H9 (cell line): ENCODE measurements around the gene GPLD1. TPM values are rescaled to one million over a fixed set of nuclear protein-coding genes. Genes with fewer than 3 reads are reported as not detected.

Experiments used
- DNase-seq: peaks from one replicate; pipeline ENCODE4 v3.0.0-alpha.2; 2017
- H2AFZ ChIP-seq: one replicate; pipeline ENCODE4 v1.6.1; 2013; ENCODE audit warnings: mild to moderate bottlenecking, low read length, control low read depth, moderate library complexity
- H2AK5ac ChIP-seq: 2 replicates; pipeline ENCODE4 v1.6.1; 2013; ENCODE audit warnings: low read length, control low read depth, mixed read lengths; ENCODE audit not compliant: insufficient read length
- H2BK120ac ChIP-seq: one replicate; pipeline ENCODE4 v1.6.1; 2013; ENCODE audit warnings: low read depth, mild to moderate bottlenecking, low read length, control low read depth, inconsistent platforms; ENCODE audit not compliant: poor library complexity, severe bottlenecking
- H2BK12ac ChIP-seq: 2 replicates; pipeline ENCODE4 v1.6.1; 2013; ENCODE audit warnings: low read length, control low read depth, mixed read lengths, low read depth; ENCODE audit not compliant: insufficient read length
- H2BK15ac ChIP-seq: 2 replicates; pipeline ENCODE4 v1.6.1; 2013; ENCODE audit warnings: low read depth, low read length, control low read depth
- H2BK20ac ChIP-seq: one replicate; pipeline ENCODE4 v1.6.1; 2013; ENCODE audit warnings: low read depth, mild to moderate bottlenecking, low read length, control low read depth, inconsistent platforms; ENCODE audit not compliant: poor library complexity, severe bottlenecking
- H2BK5ac ChIP-seq: 2 replicates; pipeline ENCODE4 v1.6.1; 2013; ENCODE audit warnings: low read length, control low read depth, mixed read lengths; ENCODE audit not compliant: insufficient read length
- H3K14ac ChIP-seq: 2 replicates; pipeline ENCODE4 v1.6.1; 2013; ENCODE audit warnings: low read length, control low read depth; ENCODE audit not compliant: insufficient read depth
- H3K18ac ChIP-seq: 2 replicates; pipeline ENCODE4 v1.6.1; 2013; ENCODE audit warnings: low read depth, mild to moderate bottlenecking, mixed read lengths, low read length, control low read depth; ENCODE audit not compliant: insufficient read length
- H3K23ac ChIP-seq: 2 replicates; pipeline ENCODE4 v1.6.1; 2013; ENCODE audit warnings: low read length, control low read depth, mixed read lengths, low read depth; ENCODE audit not compliant: insufficient read length
- H3K23me2 ChIP-seq: 2 replicates; pipeline ENCODE4 v1.6.1; 2013; ENCODE audit warnings: low read depth, mild to moderate bottlenecking, mixed read lengths, low read length, control low read depth; ENCODE audit not compliant: insufficient read length, poor library complexity, severe bottlenecking
- H3K27ac ChIP-seq: 2 replicates; pipeline ENCODE4 v1.5.1; 2013; ENCODE audit warnings: low read length, control low read depth, mixed read lengths, low read depth; ENCODE audit not compliant: insufficient read length
- H3K27me3 ChIP-seq: 2 replicates; pipeline ENCODE4 v1.6.1; 2013; ENCODE audit warnings: low read length, control low read depth, inconsistent platforms; ENCODE audit not compliant: insufficient read depth
- H3K4ac ChIP-seq: 2 replicates; pipeline ENCODE4 v1.6.1; 2013; ENCODE audit warnings: low read depth, mild to moderate bottlenecking, control low read depth, inconsistent platforms, low read length, moderate library complexity
- H3K4me1 ChIP-seq: 2 replicates; pipeline ENCODE4 v1.6.1; 2013; ENCODE audit warnings: low read length, control low read depth, inconsistent platforms; ENCODE audit not compliant: insufficient read depth
- H3K4me2 ChIP-seq: 2 replicates; pipeline ENCODE4 v1.6.1; 2013; ENCODE audit warnings: low read length, control low read depth, mixed read lengths; ENCODE audit not compliant: insufficient read length, insufficient read depth
- H3K56ac ChIP-seq: 2 replicates; pipeline ENCODE4 v1.6.1; 2013; ENCODE audit warnings: low read depth, mild to moderate bottlenecking, mixed read lengths, low read length, control low read depth; ENCODE audit not compliant: insufficient read length
- H3K79me1 ChIP-seq: 2 replicates; pipeline ENCODE4 v1.6.1; 2013; ENCODE audit warnings: low read depth, mild to moderate bottlenecking, moderate library complexity, low read length, control low read depth, inconsistent platforms; ENCODE audit not compliant: insufficient read depth, poor library complexity, severe bottlenecking
- H3K79me2 ChIP-seq: 2 replicates; pipeline ENCODE4 v1.6.1; 2013; ENCODE audit warnings: low read length, control low read depth, inconsistent platforms; ENCODE audit not compliant: insufficient read depth
- H3K9ac ChIP-seq: 2 replicates; pipeline ENCODE4 v1.6.1; 2013; ENCODE audit warnings: low read length, control low read depth, mixed read lengths; ENCODE audit not compliant: insufficient read length; ENCODE audit errors: extremely low read depth
- H3K9me3 ChIP-seq: one replicate; pipeline ENCODE4 v1.6.1; 2013; ENCODE audit warnings: low read depth, low read length, inconsistent platforms; ENCODE audit not compliant: control insufficient read depth
- H3T11ph ChIP-seq: one replicate; pipeline ENCODE4 v1.6.1; 2013; ENCODE audit warnings: mild to moderate bottlenecking, low read length, control low read depth, inconsistent platforms
- H4K20me1 ChIP-seq: one replicate; pipeline ENCODE4 v1.6.1; 2013; ENCODE audit not compliant: control insufficient read depth, insufficient read length, insufficient read depth
- H4K5ac ChIP-seq: 2 replicates; pipeline ENCODE4 v1.6.1; 2013; ENCODE audit warnings: low read depth, mild to moderate bottlenecking, mixed read lengths, low read length, control low read depth; ENCODE audit not compliant: insufficient read length
- H4K8ac ChIP-seq: replicated peaks from 2 replicates; pipeline ENCODE4 v1.6.1; 2013; ENCODE audit warnings: low read length, control low read depth, mixed read lengths, low read depth; ENCODE audit not compliant: insufficient read length
- H4K91ac ChIP-seq: 2 replicates; pipeline ENCODE4 v1.6.1; 2013; ENCODE audit warnings: low read depth, mild to moderate bottlenecking, moderate library complexity, mixed read lengths, low read length, control low read depth; ENCODE audit not compliant: insufficient read length
- H3K27ac Mint-ChIP-seq, 3 experiments: 2 replicates in 2 of 3; 3 replicates in 1 of 3; pipeline ENCODE4 v1.8.0; 2020 to 2021; ENCODE audit warnings: mixed read lengths in 3 of 3, mild to moderate bottlenecking in 1 of 3, moderate library complexity in 1 of 3
- H3K27me3 Mint-ChIP-seq: 2 replicates; pipeline ENCODE4 v1.8.0; 2021; ENCODE audit warnings: low read depth, mild to moderate bottlenecking, moderate library complexity, mixed read lengths
- H3K36me3 Mint-ChIP-seq, 3 experiments: 2 replicates in 2 of 3; 3 replicates in 1 of 3; pipeline ENCODE4 v1.8.0; 2020 to 2021; ENCODE audit warnings: low read depth in 3 of 3, mixed read lengths in 3 of 3; ENCODE audit not compliant: insufficient read depth in 1 of 3
- H3K4me1 Mint-ChIP-seq, 2 experiments: 2 replicates each; pipeline ENCODE4 v1.8.0; 2020; ENCODE audit warnings: mixed read lengths in 2 of 2
- H3K4me3 Mint-ChIP-seq, 2 experiments: 2 replicates in 1 of 2; 3 replicates in 1 of 2; pipeline ENCODE4 v1.8.0; 2020 to 2021; ENCODE audit warnings: mild to moderate bottlenecking in 2 of 2, mixed read lengths in 2 of 2, moderate library complexity in 1 of 2
- H3K9me3 Mint-ChIP-seq, 2 experiments: 2 replicates in 1 of 2; 3 replicates in 1 of 2; pipeline ENCODE4 v1.8.0; 2020; ENCODE audit warnings: mild to moderate bottlenecking in 2 of 2, mixed read lengths in 2 of 2, moderate library complexity in 1 of 2
- CTCF ChIP-seq: fragments of 200-600 bp; sonication (generic); conservative IDR thresholded peaks from 3 replicates; pipeline ENCODE4 v1.8.0; 2021; ENCODE audit warnings: antibody characterized with exemption, mild to moderate bottlenecking
- WGBS: extraction: QIAGEN DNeasy Blood & Tissue Kit; methylation state at CpG from one replicate; pipeline ENCODE4 v1.1.7; 2013; ENCODE audit warnings: missing lambda C conversion rate, low lambda C conversion rate, mixed read lengths; ENCODE audit not compliant: insufficient read length; ENCODE audit errors: extremely low coverage; 5-methylcytosine and 5-hydroxymethylcytosine counted together
- total RNA-seq: library from RNA; stranded (reverse); gene quantifications from 2 replicates; pipeline ENCODE4 v1.2.1, GENCODE V29; 2021

GPLD1 gene
- total RNA-seq, 1 experiment from 2014 or later = 8.0 TPM

- H3K79me2 ChIP-seq = no peaks in the 10 kb centered on the region
- H3K36me3 Mint-ChIP-seq = peaks cover 0 to 4% (median 0%) of the 10 kb centered on the region in 3 experiments; a peak in 1 of 7 replicates
- H3K4me1 Mint-ChIP-seq = 0 out of 4 replicates have a peak, but pooled peaks cover 0 to 7% of the 10 kb centered on the region in 2 experiments
- no peaks in the 10 kb centered on the region for H3K9me3 ChIP-seq
- no peak overlapping the region for H2BK5ac ChIP-seq
- TF ChIP-seq CTCF = no peak
- H3K4me1 ChIP-seq = no peaks in the 10 kb centered on the region
- H3K4me2 ChIP-seq = no peak overlapping the region
- no peak overlapping the region for H4K5ac ChIP-seq
- no peak overlapping the region for H2BK15ac ChIP-seq
- H3K27ac ChIP-seq = no peak overlapping the region
- no peaks in the 10 kb centered on the region for H3K27me3 Mint-ChIP-seq
- H3K27me3 ChIP-seq = no peaks in the 10 kb centered on the region
- DNase-seq = no peak
- no peaks in the 10 kb centered on the region for H3K23me2 ChIP-seq
- H4K8ac ChIP-seq = no peak overlapping the region
- no peak overlapping the region for H2BK12ac ChIP-seq
- no peak overlapping the region for H3K56ac ChIP-seq
- no peak overlapping the region for H3K9ac ChIP-seq
- no peak overlapping the region for H3T11ph ChIP-seq
- no peak overlapping the region for H3K14ac ChIP-seq
- no peak overlapping the region for H3K4me3 Mint-ChIP-seq
- no CpG with 5 or more reads among the region's 11 CpGs for WGBS
- H3K9me3 Mint-ChIP-seq = no peaks in the 10 kb centered on the region
- H3K79me1 ChIP-seq = no peaks in the 10 kb centered on the region
- no peak overlapping the region for H3K27ac Mint-ChIP-seq
- no peak overlapping the region for H3K18ac ChIP-seq
- H2AFZ ChIP-seq = no peak overlapping the region
- H2BK20ac ChIP-seq = no peak overlapping the region
- no peak overlapping the region for H3K4ac ChIP-seq
- H4K91ac ChIP-seq = no peak overlapping the region
- H2AK5ac ChIP-seq = no peak overlapping the region
- no peaks in the 10 kb centered on the region for H4K20me1 ChIP-seq
- H3K23ac ChIP-seq = no peak overlapping the region
- H2BK120ac ChIP-seq = no peak overlapping the region
These were observed 24.9 kb downstream of the GPLD1 start for GRCh38 chr6:24464253-24465038.
